HepG2 (cell line): ENCODE measurements around the gene CSNK1D. TPM values are rescaled to one million over a fixed set of nuclear protein-coding genes. Genes with fewer than 3 reads are reported as not detected.

ENCODE experiments used
- FOSL1 ChIP-seq: sonication (generic); formaldehyde crosslinking; IDR thresholded peaks from 2 replicates; pipeline ENCODE4 v1.9.0; 2021; ENCODE audit warnings: missing genetic modification reagents, borderline replicate concordance
- FOXP1 ChIP-seq, 2 experiments: fragments of 450-650 bp in 1 of 2; IDR thresholded peaks; 2 replicates each; pipeline ENCODE4 v1.6.1; 2017 to 2018; ENCODE audit warnings: antibody characterized with exemption in 1 of 2
- MBNL3 ChIP-seq: fragments of 250-450 bp; sonication (Bioruptor Pico); conservative IDR thresholded peaks from 2 replicates; pipeline ENCODE4 v1.8.0; 2022; ENCODE audit warnings: mild to moderate bottlenecking, inconsistent platforms
- NR2C2 ChIP-seq: sonication (generic); formaldehyde crosslinking; IDR thresholded peaks from 2 replicates; pipeline ENCODE4 v1.4.0; 2020; ENCODE audit warnings: missing genetic modification reagents, mild to moderate bottlenecking, moderate library complexity, borderline replicate concordance
- PPARG ChIP-seq: conservative IDR thresholded peaks from 2 replicates; pipeline ENCODE4 v1.6.1; 2016; ENCODE audit warnings: missing biosample characterization, missing genetic modification reagents
- PRPF4 ChIP-seq: fragments of 200-400 bp; formaldehyde crosslinking; IDR thresholded peaks from 2 replicates; pipeline ENCODE4 v1.6.1; 2016; ENCODE audit warnings: low read length, low read depth; ENCODE audit not compliant: poor library complexity, severe bottlenecking
- RAD21 ChIP-seq: fragments of 450-650 bp; formaldehyde crosslinking; IDR thresholded peaks from 2 replicates; pipeline ENCODE4 v1.5.0; 2020; ENCODE audit warnings: mild to moderate bottlenecking
- SETDB1 ChIP-seq: sonication (generic); formaldehyde crosslinking; IDR thresholded peaks from 2 replicates; pipeline ENCODE4 v1.5.1; 2020; ENCODE audit warnings: missing genetic modification reagents, mild to moderate bottlenecking, borderline replicate concordance
- SRF ChIP-seq: IDR thresholded peaks from 2 replicates; pipeline ENCODE4 v1.6.1; 2011; ENCODE audit warnings: mild to moderate bottlenecking, low read depth, low read length, moderate library complexity
- TBL1XR1 ChIP-seq: fragments of 150-350 bp; IDR thresholded peaks from 2 replicates; pipeline ENCODE4 v1.6.1; 2014; ENCODE audit warnings: borderline replicate concordance, low read length; ENCODE audit not compliant: partially characterized antibody
- TBX3 ChIP-seq: fragments of 450-650 bp; IDR thresholded peaks from 2 replicates; pipeline ENCODE4 v1.6.1; 2017; ENCODE audit warnings: antibody characterized with exemption, mild to moderate bottlenecking, inconsistent platforms, borderline replicate concordance
- TOPORS ChIP-seq: sonication (generic); formaldehyde crosslinking; IDR thresholded peaks from 2 replicates; pipeline ENCODE4 v1.8.0; 2023; ENCODE audit warnings: mild to moderate bottlenecking, missing genetic modification reagents
- ZBTB20 ChIP-seq: sonication (generic); formaldehyde crosslinking; IDR thresholded peaks from 2 replicates; pipeline ENCODE4 v1.8.1; 2023; ENCODE audit warnings: missing genetic modification reagents, low read depth, mild to moderate bottlenecking, borderline replicate concordance
- ZBTB3 ChIP-seq: sonication (generic); formaldehyde crosslinking; IDR thresholded peaks from 2 replicates; pipeline ENCODE4 v1.4.0; 2020; ENCODE audit warnings: low read depth, mild to moderate bottlenecking, moderate library complexity, missing genetic modification reagents, borderline replicate concordance
- ZC3H4 ChIP-seq: sonication (generic); formaldehyde crosslinking; IDR thresholded peaks from 2 replicates; pipeline ENCODE4 v1.4.0; 2020; ENCODE audit warnings: missing genetic modification reagents, borderline replicate concordance
- ZNF543 ChIP-seq: sonication (generic); formaldehyde crosslinking; IDR thresholded peaks from 2 replicates; pipeline ENCODE4 v1.4.0; 2020; ENCODE audit warnings: mild to moderate bottlenecking, missing genetic modification reagents
- ZNF607 ChIP-seq: sonication (generic); formaldehyde crosslinking; IDR thresholded peaks from 2 replicates; pipeline ENCODE4 v1.5.1; 2020; ENCODE audit warnings: missing genetic modification reagents, mild to moderate bottlenecking, borderline replicate concordance
- ZNF629 ChIP-seq: sonication (generic); formaldehyde crosslinking; conservative IDR thresholded peaks from 2 replicates; pipeline ENCODE4 v1.5.0; 2020; ENCODE audit warnings: missing genetic modification reagents
- ZNF780A ChIP-seq: sonication (generic); formaldehyde crosslinking; IDR thresholded peaks from 2 replicates; pipeline ENCODE4 v1.8.0; 2022; ENCODE audit warnings: mild to moderate bottlenecking, missing genetic modification reagents, moderate library complexity
- ZNF788 ChIP-seq: sonication (generic); formaldehyde crosslinking; IDR thresholded peaks from 2 replicates; pipeline ENCODE4 v1.5.0; 2020; ENCODE audit warnings: mild to moderate bottlenecking, missing genetic modification reagents, borderline replicate concordance
- polyA plus RNA-seq, 8 experiments: library from polyadenylated mRNA; depleted of rRNA in 3 of 8; stranded (reverse) in 7 of 8; unstranded in 1 of 8; fragments of >200 nt; fragmentation: Illumina TruSeq in 4 of 8; extraction: Trizol in 4 of 8; gene quantifications; 2 replicates each; pipeline versions ENCODE4 v1.2.1 to v1.2.3, GENCODE V29; 2011 to 2016; ENCODE audit warnings: low read depth in 4 of 8, missing spikeins in 1 of 8, mixed read lengths in 1 of 8; ENCODE audit not compliant: insufficient read depth in 1 of 8
- total RNA-seq, 5 experiments: library from RNA; depleted of rRNA; stranded (reverse); fragments of >200 nt; fragmentation: Illumina TruSeq; extraction: Trizol; gene quantifications; 2 replicates each; pipeline ENCODE4 v1.2.3, GENCODE V29; 2016; ENCODE audit warnings: low read depth in 1 of 5
- TF ChIP-seq, protein P1 (sequence below): sonication (generic); formaldehyde crosslinking; conservative IDR thresholded peaks from 2 replicates; pipeline ENCODE4 v1.4.0; 2020; ENCODE audit warnings: missing genetic modification reagents
- TF ChIP-seq, protein P2 (sequence below): sonication (generic); formaldehyde crosslinking; IDR thresholded peaks from 2 replicates; pipeline ENCODE4 v1.8.1; 2023; ENCODE audit warnings: mild to moderate bottlenecking, missing genetic modification reagents

CSNK1D gene
- total and polyA plus RNA-seq, 2 of the 13 experiments (the other 11 are each of a cell fraction or from before 2014, with no cell fraction given): 31.5 to 128 TPM

DNA sequence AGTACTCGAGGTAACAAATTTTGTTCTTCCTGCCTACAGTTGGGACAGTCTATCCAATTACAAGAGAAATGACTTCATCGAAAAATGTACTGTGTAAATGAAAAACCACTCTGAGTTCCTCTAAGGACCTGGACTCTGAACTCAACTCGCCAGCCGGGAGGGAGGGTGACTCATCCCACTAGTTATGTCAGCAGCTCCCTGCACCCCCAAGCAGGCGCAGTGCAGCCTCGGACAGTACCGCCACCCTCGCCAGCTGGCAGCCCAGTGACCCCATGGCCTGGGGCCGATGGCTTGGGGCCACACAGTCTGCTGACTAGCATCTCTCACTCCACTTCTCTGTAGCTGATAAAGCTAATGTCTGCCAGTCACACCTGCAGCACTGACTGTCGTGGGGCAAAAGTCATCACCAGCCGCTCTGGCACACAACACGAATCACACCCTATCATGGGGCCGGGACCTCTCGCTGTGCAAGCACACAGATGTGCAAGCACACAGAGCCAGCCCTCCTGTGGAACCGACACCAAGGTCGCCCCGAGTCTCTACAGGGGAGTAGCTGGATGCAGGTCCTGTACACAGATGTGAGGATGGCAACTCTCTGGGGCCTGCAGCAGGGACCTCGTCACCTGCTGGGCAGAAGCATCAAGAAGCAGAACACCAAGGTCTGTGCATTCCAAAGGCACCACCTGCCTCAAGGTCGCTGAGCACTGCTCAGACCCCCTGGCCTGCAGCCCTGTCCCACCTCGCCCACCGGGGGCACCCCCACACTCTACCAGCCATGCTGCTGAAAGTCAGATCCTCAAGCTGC, 5.7 kb downstream of the CSNK1D start (continued):
- TF ChIP-seq ZNF543 (CRISPR knock-in tag) (peak; percentile 62; the same call in 1 of the 2 replicates), TBL1XR1 (peak; percentile 92), FOSL1 (CRISPR knock-in tag) (peak; percentile 100), SRF (no peak), PRPF4 (no peak), ZNF780A (CRISPR knock-in tag) (no peak), ZBTB3 (CRISPR knock-in tag) (0 out of 2 replicates have a peak, but pooled peaks have one; percentile 37), ZC3H4 (CRISPR knock-in tag) (no peak), ZBTB20 (CRISPR knock-in tag) (peak; percentile 78), ZNF629 (CRISPR knock-in tag) (peak; percentile 68), PPARG (CRISPR knock-in tag) (peak; percentile 76), TOPORS (CRISPR knock-in tag) (peak; percentile 94), FOXP1 (IDR thresholded peaks at IDR 0.05) (no peak), FOXP1 (CRISPR knock-in tag; IDR thresholded peaks at IDR 0.05) (peak; percentile 43; the same call in 1 of the 2 replicates), SETDB1 (CRISPR knock-in tag) (no peak), TBX3 (peak; percentile 75; the same call in 1 of the 2 replicates), ZNF607 (peak; percentile 54; the same call in 1 of the 2 replicates), RAD21 (peak; percentile 44), MBNL3 (CRISPR knock-in tag) (no peak), NR2C2 (CRISPR knock-in tag) (peak; percentile 89), ZNF788 (CRISPR knock-in tag) (peak; percentile 98)
- TF ChIP-seq, protein P1, sequence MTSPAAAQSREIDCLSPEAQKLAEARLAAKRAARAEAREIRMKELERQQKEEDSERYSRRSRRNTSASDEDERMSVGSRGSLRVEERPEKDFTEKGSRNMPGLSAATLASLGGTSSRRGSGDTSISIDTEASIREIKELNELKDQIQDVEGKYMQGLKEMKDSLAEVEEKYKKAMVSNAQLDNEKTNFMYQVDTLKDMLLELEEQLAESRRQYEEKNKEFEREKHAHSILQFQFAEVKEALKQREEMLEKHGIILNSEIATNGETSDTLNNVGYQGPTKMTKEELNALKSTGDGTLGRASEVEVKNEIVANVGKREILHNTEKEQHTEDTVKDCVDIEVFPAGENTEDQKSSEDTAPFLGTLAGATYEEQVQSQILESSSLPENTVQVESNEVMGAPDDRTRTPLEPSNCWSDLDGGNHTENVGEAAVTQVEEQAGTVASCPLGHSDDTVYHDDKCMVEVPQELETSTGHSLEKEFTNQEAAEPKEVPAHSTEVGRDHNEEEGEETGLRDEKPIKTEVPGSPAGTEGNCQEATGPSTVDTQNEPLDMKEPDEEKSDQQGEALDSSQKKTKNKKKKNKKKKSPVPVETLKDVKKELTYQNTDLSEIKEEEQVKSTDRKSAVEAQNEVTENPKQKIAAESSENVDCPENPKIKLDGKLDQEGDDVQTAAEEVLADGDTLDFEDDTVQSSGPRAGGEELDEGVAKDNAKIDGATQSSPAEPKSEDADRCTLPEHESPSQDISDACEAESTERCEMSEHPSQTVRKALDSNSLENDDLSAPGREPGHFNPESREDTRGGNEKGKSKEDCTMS (CRISPR knock-in tag): 0 out of 2 replicates have a peak, but pooled peaks have one; percentile 4
- TF ChIP-seq, protein P2, sequence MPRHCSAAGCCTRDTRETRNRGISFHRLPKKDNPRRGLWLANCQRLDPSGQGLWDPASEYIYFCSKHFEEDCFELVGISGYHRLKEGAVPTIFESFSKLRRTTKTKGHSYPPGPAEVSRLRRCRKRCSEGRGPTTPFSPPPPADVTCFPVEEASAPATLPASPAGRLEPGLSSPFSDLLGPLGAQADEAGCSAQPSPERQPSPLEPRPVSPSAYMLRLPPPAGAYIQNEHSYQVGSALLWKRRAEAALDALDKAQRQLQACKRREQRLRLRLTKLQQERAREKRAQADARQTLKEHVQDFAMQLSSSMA (CRISPR knock-in tag): no peak
